Right lobe of liver (tissue), 6 donors: Measurements from ENCODE around the gene ORC5. TPM values are rescaled to one million over a fixed set of nuclear protein-coding genes. Genes with fewer than 3 reads are reported as not detected.

Experiments
- ATAC-seq, 4 donors: fragments of 200-7000 bp; cut with Tn5 transposase; one replicate each; pipeline ENCODE4 v1.9.1; 2020; ENCODE audit warnings: mild to moderate bottlenecking in 4 of 4, moderate library complexity in 4 of 4
- DNase-seq, 3 donors: peaks; one replicate each; pipeline ENCODE4 v3.0.0-alpha.2; 2020
- H3K27ac ChIP-seq, 3 donors: fragments of 200-600 bp; one replicate each; pipeline ENCODE4 v1.8.0; 2022
- H3K27me3 ChIP-seq, 2 donors: fragments of 200-600 bp; one replicate each; pipeline ENCODE4 v1.8.0; 2022
- H3K36me3 ChIP-seq, 4 donors: fragments of 200-600 bp; sonication (generic) in 1 of 4; one replicate each; pipeline versions ENCODE4 v1.5.1 to v1.8.0; 2017 to 2022; ENCODE audit warnings: control low read depth in 1 of 4
- H3K4me1 ChIP-seq, 4 donors: fragments of 200-600 bp; sonication (generic) in 1 of 4; one replicate each; pipeline versions ENCODE4 v1.5.1 to v1.8.0; 2017 to 2022; ENCODE audit warnings: control low read depth in 1 of 4
- H3K4me3 ChIP-seq, 3 donors: fragments of 200-600 bp; one replicate each; pipeline ENCODE4 v1.8.0; 2022
- H3K9me3 ChIP-seq, 4 donors: fragments of 200-600 bp; sonication (generic) in 1 of 4; one replicate each; pipeline versions ENCODE4 v1.5.1 to v1.8.0; 2017 to 2022; ENCODE audit warnings: control low read depth in 1 of 4
- POLR2A ChIP-seq: fragments of 450-650 bp; IDR thresholded peaks from one replicate; pipeline ENCODE4 v1.6.1; 2017; ENCODE audit warnings: antibody characterized with exemption, mild to moderate bottlenecking
- WGBS: methylation state at CpG from one replicate; pipeline ENCODE4 v1.1.6; 2018; ENCODE audit warnings: low coverage, low lambda C conversion rate; ENCODE audit not compliant: insufficient coverage; ENCODE audit errors: missing lambda C conversion rate; 5-methylcytosine and 5-hydroxymethylcytosine counted together
- intact Hi-C, 2 donors: fragments of 100-400 bp; cut with DNase I; formaldehyde crosslinking; loops; one replicate each; pipeline versions ENCODE4 v1.11.2 to v1.14.1; 2022
- total RNA-seq, 6 experiments: library from RNA; depleted of rRNA in 2 of 6; stranded (reverse); fragments of >200 nt in 2 of 6; fragmentation: NEBNext Ultra II Directional in 3 of 6; extraction: Animal tissue kit (Norgen Biotek cat#: 25700) in 3 of 6; gene quantifications; one replicate each; pipeline versions ENCODE4 v1.1.0 to v1.2.4, GENCODE V29; 2016 to 2023
- TF ChIP-seq, protein P1 (sequence below), 4 donors: fragments of 200-600 bp in 3 of 4; fragments of 450-650 bp in 1 of 4; IDR thresholded peaks; one replicate each; pipeline versions ENCODE4 v1.5.1 to v1.8.0; 2016 to 2022; ENCODE audit warnings: antibody characterized with exemption in 4 of 4, mild to moderate bottlenecking in 2 of 4
- donor health status: DM: no; HTN: yes; CAD: no.
- donor health status: DM: no; HTN: no; CAD: no.
- donor health status: DM: no; HTN: no; CAD: no.
- donor health status: DM: no; HTN: yes; CAD: no.
- donor health status: DM: no; HTN: yes; CAD: no.

ORC5 gene
- total RNA-seq, 6 experiments from 2014 or later: 6.7 to 16.6 (median 12.4) TPM

- WGBS: 24% methylated on average over 2 of the region's 4 CpGs
- ATAC-seq (peak in 1 of 4 donors; percentile 17), DNase-seq (no peak)
- Histone ChIP-seq H3K27me3 (no peaks in the 10 kb centered on the region), H3K9me3 (no peaks in the 10 kb centered on the region), H3K4me1 (peaks cover 0 to 6% (median 0%) of the 10 kb centered on the region in 4 donors), H3K36me3 (no peaks in the 10 kb centered on the region), H3K27ac (no peak overlapping the region), H3K4me3 (no peak overlapping the region)
- TF ChIP-seq, protein P1, sequence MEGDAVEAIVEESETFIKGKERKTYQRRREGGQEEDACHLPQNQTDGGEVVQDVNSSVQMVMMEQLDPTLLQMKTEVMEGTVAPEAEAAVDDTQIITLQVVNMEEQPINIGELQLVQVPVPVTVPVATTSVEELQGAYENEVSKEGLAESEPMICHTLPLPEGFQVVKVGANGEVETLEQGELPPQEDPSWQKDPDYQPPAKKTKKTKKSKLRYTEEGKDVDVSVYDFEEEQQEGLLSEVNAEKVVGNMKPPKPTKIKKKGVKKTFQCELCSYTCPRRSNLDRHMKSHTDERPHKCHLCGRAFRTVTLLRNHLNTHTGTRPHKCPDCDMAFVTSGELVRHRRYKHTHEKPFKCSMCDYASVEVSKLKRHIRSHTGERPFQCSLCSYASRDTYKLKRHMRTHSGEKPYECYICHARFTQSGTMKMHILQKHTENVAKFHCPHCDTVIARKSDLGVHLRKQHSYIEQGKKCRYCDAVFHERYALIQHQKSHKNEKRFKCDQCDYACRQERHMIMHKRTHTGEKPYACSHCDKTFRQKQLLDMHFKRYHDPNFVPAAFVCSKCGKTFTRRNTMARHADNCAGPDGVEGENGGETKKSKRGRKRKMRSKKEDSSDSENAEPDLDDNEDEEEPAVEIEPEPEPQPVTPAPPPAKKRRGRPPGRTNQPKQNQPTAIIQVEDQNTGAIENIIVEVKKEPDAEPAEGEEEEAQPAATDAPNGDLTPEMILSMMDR (IDR thresholded peaks at IDR 0.05): peak in 3 of 4 donors; percentile 10 to 30 (median 10)
- no peak for TF ChIP-seq POLR2A
- intact Hi-C loops: no loop called here
Measured at GRCh38 chr7:104252409-104253134, 44.8 kb upstream of the ORC5 start.

DNA sequence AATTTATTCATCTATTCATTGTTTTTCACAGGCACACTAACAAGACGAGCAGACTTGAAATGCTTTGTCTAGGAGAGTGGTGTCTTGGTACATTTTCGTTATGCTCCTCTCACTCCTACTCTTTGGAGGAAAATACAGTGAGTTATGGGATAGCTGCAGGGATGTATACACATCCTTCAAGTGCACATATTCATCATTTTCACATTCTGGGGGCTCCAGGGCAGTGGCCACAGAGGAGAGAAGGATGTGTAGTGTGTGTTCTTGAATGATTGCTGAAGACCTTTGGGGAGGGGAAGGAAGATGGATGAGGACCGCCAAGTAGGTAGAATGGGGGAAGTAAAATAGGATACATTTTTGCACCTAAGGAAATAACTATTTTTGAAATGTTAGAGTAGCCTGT is 34.8 kb upstream of the ORC5 start:
- TF ChIP-seq, protein P1 (IDR thresholded peaks at IDR 0.05): no peak
- no peak for TF ChIP-seq POLR2A
- Histone ChIP-seq H3K36me3 (no peaks in the 10 kb centered on the region), H3K9me3 (no peaks in the 10 kb centered on the region), H3K4me1 (peaks cover 0 to 6% (median 0%) of the 10 kb centered on the region in 4 donors), H3K27me3 (no peaks in the 10 kb centered on the region), H3K4me3 (no peak overlapping the region), H3K27ac (no peak overlapping the region)
- intact Hi-C loops: no loop called here
- WGBS: 67% methylated on average over 3 of the region's 3 CpGs
- no peak for DNase-seq
- no peak for ATAC-seq

DNA sequence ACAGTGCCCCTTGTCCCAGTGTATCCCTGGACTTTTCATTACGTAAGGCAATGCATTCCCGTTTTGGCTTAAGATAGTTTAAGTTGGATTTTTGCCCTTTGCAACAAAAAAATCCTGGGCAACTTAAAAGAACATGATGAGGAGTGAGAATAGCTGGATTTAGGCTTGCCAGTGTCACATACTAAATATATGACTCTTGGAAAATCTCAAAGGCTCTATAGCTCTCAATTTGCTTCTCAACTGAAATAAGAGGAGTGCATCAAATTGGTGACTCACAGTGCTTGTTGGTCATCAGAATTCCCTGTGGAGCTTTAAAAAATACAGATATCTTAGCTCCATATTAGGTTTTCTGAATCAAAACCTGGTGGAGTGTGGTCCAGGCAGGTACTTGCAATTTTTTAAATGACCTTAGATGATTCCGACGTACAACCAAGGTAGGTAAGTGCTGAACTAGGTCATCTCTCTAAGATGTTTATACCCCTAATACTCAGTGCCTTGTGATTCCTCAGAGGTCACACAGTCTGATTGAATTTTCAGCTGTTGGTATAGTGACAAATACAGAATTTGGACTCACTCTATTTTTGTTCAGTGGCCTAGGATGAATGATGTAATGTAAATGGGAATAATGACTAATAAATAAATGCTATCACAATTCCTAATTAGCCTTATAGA is 33.9 kb upstream of the ORC5 start:
- H3K27me3 ChIP-seq: peaks cover 0 to 6% of the 10 kb centered on the region in 2 donors
- H3K36me3 ChIP-seq: no peaks in the 10 kb centered on the region
- ATAC-seq (peak in 1 of 4 donors; percentile 36), DNase-seq (no peak)
- H3K27ac ChIP-seq: no peak overlapping the region
- H3K9me3 ChIP-seq: no peaks in the 10 kb centered on the region
- H3K4me3 ChIP-seq: no peak overlapping the region
- TF ChIP-seq, protein P1 (IDR thresholded peaks at IDR 0.05): no peak
- no peak for TF ChIP-seq POLR2A
- H3K4me1 ChIP-seq: peaks cover 0 to 6% (median 0%) of the 10 kb centered on the region in 4 donors
- WGBS: 64% methylated on average over 4 of the region's 4 CpGs
- intact Hi-C loops: no loop called here

- Histone ChIP-seq H3K9me3 (no peaks in the 10 kb centered on the region), H3K36me3 (no peaks in the 10 kb centered on the region), H3K4me1 (peaks cover 0 to 6% (median 0%) of the 10 kb centered on the region in 4 donors), H3K27ac (no peak overlapping the region), H3K27me3 (peaks cover 0 to 7% of the 10 kb centered on the region in 2 donors), H3K4me3 (no peak overlapping the region)
- intact Hi-C loops: no loop called here
- no peak for TF ChIP-seq POLR2A
- TF ChIP-seq, protein P1 (IDR thresholded peaks at IDR 0.05): no peak
- ATAC-seq (no peak), DNase-seq (no peak)
- 73% methylated on average over 3 of the region's 3 CpGs for WGBS
Measured at GRCh38 chr7:104241135-104241534, 33.3 kb upstream of the ORC5 start.
